VCaP (cell line): ENCODE measurements around the gene EVA1C.
"Not testable (repeated sequence)": the region's sequence is repeated elsewhere in the genome, so short reads cannot be mapped to it uniquely, and the experiment has no call there.

Experiments
- H3K27ac ChIP-seq: fragments of 450-650 bp; 2 replicates; pipeline ENCODE4 v1.5.1; 2017
- CTCF ChIP-seq: fragments of 450-650 bp; conservative IDR thresholded peaks from 2 replicates; pipeline ENCODE4 v1.5.1; 2017; ENCODE audit warnings: mild to moderate bottlenecking, moderate library complexity

Gene EVA1C

GRCh38 chr21:32381571-32381970 lies 30.9 kb upstream of the EVA1C start:
- H3K27ac ChIP-seq, result peak overlapping the region; percentile 77
- TF ChIP-seq CTCF, result no peak

DNA sequence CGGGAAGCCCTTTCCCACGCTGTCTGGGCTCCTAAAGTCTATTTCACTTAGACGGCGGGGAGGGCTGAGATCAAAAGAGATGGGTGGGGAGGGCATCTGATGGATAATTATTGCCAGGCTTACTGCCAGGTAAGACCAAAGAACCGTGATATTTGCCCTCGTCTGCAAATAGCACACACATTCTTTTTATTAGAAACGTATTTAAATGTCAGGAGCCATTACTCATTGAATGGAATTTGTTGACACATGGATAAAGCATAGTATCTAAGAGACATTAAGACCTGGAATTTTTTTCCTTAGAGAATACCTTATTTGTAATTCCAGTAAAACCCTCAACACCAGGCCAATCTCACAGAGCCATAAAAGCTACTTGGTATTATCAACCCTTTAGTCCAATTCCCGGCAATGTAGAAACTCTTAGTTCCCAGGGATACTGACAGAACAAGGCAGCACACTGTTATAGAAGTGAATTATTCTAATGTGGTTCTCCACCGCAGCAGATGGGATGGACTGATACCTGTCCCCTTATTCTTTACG lies 30.3 kb upstream of the EVA1C start:
- peak overlapping the region; percentile 77 for H3K27ac ChIP-seq
- TF ChIP-seq CTCF, result no peak

DNA sequence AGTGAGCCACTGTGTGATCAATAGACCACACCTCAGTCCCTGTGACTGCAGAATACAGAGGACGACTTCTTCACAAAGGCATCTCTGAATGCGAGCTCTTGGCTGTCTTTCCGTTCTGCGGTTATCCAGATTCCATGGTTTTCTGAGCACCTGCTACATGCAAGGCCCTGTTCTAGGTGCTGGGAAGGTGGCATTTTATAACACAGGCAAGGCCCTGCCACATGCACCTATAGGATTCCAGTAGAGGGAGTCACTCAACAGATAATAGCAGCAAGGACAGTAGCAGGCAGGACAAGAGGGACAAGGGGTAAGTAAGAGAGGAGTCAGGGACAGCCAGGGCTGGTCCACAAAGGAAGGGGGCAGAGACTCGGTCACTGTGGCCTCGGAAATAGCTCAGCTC lies 28.7 kb upstream of the EVA1C start:
- peak overlapping the region; percentile 77 for H3K27ac ChIP-seq
- peak; percentile 61 for TF ChIP-seq CTCF

- peak overlapping the region; percentile 8 for H3K27ac ChIP-seq
Measured at GRCh38 chr21:32386195-32386870, 26.2 kb upstream of the EVA1C start.

DNA sequence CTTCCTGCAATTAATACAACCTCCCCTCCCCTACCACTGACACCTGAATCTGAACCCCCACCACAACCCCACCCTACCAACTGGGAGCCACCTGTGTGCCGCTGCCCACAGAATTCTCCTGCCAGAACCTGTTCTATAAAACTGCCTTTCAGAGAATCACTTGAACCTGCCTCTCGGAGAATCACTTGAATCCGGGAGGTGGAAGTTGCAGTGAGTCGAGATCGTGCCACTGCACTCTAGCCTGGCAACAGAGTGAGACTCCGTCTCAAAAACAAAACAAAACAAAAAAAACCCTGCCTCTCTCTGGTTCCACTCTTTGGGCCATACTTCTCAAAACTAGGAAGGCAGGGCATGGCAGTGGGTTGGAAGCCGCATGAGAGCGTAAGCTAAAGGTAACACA lies 25.4 kb upstream of the EVA1C start:
- TF ChIP-seq CTCF, result no peak
- H3K27ac ChIP-seq, result peak overlapping the region; percentile 8; the same call in 1 of the 2 replicates

More at GRCh38 chr21:32386195-32386870, 26.2 kb upstream of the EVA1C start:
- no peak for TF ChIP-seq CTCF

DNA sequence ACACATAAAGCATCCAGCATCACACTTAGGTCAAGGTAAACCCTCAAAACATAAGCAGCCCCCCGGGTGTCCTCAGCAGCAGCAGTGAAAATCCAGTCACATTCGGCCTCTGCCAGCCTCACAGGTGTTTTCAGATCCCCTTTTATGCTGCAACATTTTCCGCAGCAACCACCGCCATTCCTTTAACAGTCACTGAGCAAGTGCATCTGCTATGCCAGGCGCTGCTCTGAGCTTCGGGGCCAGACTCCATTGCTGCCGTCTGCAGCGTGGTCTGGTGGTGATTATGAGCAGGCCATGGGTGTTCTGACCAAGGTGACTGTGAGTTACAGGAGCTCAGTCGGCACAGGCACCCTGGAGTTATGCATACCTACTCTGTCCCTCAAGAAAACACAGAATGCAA lies 24.2 kb upstream of the EVA1C start:
- no peak for TF ChIP-seq CTCF

GRCh38 chr21:32389337-32390015 lies 23.0 kb upstream of the EVA1C start:
- no peak overlapping the region for H3K27ac ChIP-seq
- TF ChIP-seq CTCF, result no peak

More for the DNA sequence above, 24.2 kb upstream of the EVA1C start:
- peak overlapping the region; percentile 8; the same call in 1 of the 2 replicates for H3K27ac ChIP-seq

- not testable (repeated sequence) for H3K27ac ChIP-seq
Measured at GRCh38 chr21:32390537-32391224, 21.8 kb upstream of the EVA1C start.
